HCEC 1CT (cell line): ENCODE results near the gene TXN2.

Experiments used
- DNase-seq: peaks from one replicate; pipeline ENCODE4 v3.0.0-alpha.2; 2017

TXN2 gene

DNA sequence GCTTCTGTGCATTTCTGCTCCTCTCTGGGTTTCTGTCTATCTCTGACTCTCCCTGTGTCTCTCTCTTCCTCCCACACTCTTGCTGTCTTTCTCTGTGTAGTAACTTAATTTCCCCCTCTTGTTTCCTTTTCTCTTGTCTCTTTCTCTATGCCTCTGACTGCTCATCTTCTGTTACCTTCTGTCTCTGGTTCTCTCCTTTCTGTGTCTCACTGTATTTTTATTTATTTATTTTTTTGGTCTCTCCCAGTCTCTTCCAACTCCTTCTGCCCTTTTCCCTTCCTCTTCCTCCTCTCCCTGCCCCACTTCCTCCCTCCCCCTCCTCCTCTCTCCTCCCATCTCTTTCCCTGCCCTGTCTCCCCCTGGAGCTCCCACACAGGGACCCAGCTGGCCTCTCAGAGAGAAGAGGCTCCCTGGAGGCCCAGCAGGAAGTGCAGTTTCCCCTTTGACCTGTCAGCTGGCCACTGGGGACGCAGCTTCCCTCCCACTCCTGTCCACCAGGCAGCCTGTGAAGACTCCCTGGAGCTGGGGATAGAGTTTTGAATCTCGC lies 55.4 kb downstream of the TXN2 start:
- DNase-seq, result peak; percentile 73

DNA sequence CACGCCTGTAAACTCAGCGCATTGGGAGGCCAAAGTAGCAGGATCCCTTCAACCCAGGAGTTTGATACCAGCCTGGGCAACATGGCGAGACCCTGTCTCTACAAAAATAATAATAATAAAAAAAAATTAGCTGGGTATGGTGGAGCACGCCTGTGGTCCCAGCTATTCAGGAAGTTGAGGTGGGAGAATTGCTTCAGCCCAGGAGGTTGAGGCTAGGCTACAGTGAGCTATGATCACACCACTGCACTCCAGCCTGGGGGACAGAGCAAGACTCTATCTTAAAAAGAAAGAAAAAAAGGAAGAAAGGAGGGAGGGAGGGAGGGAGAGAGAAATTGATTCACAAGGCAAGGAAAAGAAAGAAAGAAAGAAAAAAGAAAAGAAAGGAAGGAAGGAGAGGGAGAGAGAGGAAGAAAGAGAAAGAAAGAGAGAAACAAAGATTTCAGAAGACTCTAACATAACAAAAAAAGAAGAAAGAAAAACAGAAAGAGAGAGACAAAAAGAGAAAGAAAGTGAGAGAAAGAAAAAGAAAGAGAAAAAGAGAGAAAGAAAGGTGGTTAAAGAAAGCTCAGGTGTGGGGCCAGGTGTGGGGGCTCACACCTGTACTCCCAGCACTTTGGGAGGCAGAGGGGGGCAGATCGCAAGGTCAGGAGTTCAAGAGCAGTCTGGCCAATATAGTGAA lies 56.4 kb downstream of the TXN2 start:
- DNase-seq, result no peak

DNA sequence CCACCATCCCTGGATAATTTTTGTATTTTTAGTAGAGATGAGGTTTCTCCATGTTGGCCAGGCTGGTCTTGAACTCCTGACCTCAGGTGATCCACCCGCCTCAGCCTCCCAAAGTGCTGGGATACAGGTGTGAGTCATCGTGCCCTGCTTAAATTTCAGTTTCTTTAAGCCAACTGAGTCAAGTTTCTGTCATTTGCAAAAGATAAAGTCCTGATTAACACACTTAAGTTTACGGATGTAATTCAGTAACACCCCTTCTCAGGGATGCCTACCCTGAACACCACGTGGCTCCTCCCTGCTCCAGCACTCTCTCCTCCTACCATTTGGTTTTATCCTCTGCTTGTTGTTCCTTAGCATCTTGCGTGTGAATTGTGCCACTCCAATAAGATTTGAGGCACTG lies 57.0 kb downstream of the TXN2 start:
- peak; percentile 11 for DNase-seq

DNA sequence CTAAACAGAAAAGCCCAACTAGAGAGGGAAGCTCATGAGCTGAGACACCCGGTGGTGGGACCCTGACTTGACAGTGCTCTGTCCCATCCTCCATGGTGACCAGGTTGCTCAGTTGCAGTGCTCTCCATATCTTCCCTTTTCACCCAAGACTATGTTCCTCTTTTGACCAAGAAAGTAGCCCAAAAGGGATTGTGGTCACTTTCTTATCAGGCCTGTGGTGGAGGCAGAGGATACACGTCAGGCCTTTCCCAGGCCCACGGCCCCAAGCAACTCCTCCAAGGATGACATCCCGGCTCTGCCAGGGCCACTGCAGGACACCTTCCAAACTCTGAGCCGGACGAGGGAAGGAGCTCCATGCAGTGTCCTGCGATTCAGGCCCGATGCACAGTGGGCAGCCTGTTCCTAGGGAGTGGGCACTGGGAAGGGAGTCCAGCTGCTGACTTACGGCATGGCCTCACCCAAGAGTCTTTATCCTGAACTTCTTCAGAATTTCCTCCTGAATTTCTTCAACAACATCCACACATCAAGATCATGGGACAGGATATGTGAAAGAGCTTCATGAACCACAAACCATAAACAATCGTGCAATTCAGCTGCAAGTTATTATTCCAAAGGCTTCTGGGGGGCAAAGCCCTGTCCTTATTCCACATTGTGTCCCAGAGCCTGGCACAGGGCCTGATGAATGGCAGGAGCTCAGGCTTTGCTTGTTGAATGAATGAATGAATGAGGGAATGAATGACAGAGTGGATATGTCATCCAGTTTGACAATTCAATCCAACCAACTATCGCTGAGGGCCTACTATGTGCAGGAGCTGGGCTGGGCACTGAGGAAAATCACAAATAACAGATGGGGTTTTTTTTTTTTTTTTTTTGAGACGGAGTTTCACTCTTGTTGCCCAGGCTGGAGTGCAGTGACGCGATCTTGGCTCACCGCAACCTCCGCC lies 57.7 kb downstream of the TXN2 start:
- peak; percentile 35 for DNase-seq

DNA sequence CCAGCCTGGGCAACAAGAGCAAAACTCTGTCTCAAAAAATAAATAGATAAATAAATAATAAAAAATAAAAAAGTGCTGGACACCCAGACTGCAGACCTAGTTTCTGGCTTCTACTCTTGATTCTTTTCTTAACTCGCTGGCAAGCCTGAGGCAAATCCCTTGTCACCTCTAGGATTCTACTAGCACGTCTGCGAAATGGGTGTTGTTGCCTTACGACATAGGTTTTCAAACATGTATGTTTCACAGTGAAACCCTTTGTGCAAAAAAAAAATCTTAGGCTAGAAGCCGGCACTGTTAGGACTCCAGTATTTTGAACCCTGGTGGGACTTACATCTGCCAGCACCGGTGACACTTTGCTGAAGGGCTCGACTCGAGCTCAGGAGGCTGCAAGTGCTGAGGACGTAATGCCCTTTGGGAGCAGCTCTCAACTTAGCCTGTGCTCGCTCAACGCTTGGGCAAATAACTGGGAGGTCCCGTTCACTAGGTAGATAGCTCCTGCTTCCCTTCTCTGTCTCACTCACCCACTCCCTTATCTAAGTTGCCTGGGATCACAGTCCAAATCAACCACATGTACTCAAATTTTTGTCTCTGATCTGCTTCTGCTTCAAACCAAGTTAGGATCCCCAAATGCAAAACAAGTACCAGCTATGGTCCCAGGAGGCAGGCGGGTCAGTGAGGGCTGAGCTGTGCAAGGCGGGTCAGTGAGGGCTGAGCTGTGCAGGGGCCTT lies 59.0 kb downstream of the TXN2 start:
- DNase-seq, result no peak

DNA sequence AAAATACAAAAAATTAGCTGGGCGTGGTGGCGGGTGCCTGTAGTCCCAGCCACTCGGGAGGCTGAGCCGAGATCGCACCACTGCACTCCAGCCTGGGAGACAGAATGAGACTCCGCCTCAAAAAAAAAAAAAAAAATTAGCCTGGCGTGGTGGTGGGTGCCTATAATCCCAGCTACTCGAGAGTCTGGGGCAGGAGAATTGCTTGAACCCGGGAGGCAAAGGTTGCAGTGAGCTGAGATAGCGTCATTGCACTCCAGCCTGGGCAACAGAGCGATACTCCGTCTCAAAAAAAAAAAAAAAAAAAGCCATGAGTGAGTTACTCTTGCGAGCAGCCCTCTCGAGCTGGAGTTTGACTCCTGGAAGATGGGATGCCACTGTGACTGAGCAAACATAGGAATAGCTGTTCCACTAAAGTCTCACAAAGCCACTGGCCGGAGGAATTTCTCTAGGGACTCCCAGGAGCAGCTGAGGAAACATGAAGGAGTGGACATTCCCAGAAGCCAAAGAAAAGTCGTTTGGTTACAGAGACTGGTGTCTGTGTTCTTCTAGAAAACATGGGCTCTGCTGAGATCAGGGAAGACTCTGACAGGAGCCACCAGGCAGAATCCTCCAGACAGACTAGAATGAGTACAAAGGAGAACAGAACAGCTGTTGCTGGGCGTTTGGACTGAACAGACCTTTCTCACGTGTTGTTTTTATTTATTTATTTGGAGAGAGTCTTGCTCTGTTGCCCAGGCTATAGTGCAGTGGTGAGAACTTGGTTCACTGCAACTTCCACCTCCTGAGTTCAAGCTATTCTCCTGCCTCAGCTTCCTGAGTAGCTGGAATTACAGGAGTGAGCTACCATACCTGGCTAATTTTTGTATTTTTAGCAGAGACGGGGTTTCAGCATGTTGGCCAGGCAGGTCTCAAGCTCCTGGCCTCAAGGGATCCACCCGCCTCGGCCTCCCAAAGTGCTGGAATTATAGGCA lies 61.2 kb downstream of the TXN2 start:
- DNase-seq, result no peak

DNA sequence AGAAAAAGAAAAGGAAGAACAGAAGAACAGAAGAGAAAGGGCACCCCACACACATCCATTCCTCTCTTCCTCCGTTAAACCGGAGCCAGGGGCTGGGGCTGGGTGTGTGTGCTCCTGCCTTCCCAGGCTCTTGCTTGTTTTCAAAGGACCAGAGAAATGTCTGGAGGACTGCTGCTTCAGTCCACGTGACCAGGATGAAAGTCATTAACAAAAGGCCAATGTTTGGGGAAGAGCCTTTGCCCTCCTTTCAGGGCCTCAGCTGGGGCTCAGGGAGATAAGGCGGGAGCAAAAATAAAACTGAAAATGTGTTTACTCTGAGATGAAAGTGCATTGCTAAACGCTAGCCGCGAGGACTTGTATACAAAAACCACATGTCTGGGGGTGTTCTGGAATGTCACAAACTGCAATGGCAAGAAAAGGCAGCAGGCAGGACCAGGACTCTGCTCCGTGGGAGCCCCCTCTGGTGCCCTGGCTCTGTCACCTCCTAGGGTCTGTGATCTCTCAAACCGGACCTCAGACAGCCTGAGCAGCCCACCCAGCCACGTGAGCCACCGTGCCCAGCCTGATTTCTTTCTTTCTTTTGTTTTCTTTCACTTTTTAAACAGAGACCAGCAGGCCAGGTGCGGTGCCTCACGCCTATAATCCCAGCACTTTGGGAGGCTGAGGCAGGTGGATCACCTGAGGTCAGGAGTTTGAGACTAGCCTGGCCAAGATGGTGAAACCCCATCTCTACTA lies 62.1 kb downstream of the TXN2 start:
- DNase-seq, result peak; percentile 73

DNA sequence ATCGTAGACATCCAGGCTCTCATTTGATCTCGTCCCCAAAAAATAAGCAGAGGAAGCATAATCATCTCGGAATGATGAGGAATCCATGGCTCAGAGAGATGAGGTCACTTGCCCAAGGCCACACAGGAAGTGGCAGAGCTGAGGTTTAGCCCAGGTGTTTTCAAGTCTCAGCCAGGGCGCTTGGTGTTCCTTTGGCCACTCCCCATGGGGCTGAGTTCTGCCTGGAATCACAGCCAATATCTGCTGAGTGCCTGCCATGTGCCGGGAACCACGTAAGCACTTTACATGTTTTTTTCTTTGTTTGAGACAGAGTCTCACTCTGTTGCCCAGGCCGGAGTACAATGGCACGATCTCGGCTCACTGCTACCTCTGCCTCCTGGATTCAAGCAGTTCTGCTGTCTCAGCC lies 64.2 kb downstream of the TXN2 start:
- peak; percentile 56 for DNase-seq
